Measurements from ENCODE around the gene GRIK1. TPM values are rescaled to one million over a fixed set of nuclear protein-coding genes. Genes with fewer than 3 reads are reported as not detected.

GRIK1 gene
- total RNA-seq, 1 donor from 2014 or later: 0.39 TPM

GRCh38 chr21:29904359-29905282 lies 35.2 kb downstream of the GRIK1 start:
- no peak overlapping the region for H3K27ac Mint-ChIP-seq (ENCODE audit: unreplicated experiment)
- no peak for DNase-seq
- H3K9me3 Mint-ChIP-seq (ENCODE audit: unreplicated experiment): peaks cover 4% of the 10 kb centered on the region
- no peaks in the 10 kb centered on the region for H3K36me3 Mint-ChIP-seq (ENCODE audit: unreplicated experiment)
- H3K4me3 Mint-ChIP-seq (ENCODE audit: unreplicated experiment): no peak overlapping the region
- peaks cover 3% of the 10 kb centered on the region for H3K27me3 Mint-ChIP-seq (ENCODE audit: unreplicated experiment)
- no peaks in the 10 kb centered on the region for H3K4me1 Mint-ChIP-seq (ENCODE audit: low read depth, unreplicated experiment)
- no peak for TF ChIP-seq CTCF (IDR thresholded peaks at IDR 0.05; ENCODE audit: partially characterized antibody, unreplicated experiment)

- Mint-ChIP-seq H3K36me3 (ENCODE audit: unreplicated experiment) (no peaks in the 10 kb centered on the region), H3K4me1 (ENCODE audit: low read depth, unreplicated experiment) (no peaks in the 10 kb centered on the region), H3K4me3 (ENCODE audit: unreplicated experiment) (no peak overlapping the region), H3K27me3 (ENCODE audit: unreplicated experiment) (peaks cover 3% of the 10 kb centered on the region), H3K27ac (ENCODE audit: unreplicated experiment) (no peak overlapping the region), H3K9me3 (ENCODE audit: unreplicated experiment) (peaks cover 2% of the 10 kb centered on the region)
- no peak for TF ChIP-seq CTCF (IDR thresholded peaks at IDR 0.05; ENCODE audit: partially characterized antibody, unreplicated experiment)
- no peak for DNase-seq
Observed at GRCh38 chr21:29896884-29897283, 42.9 kb downstream of the GRIK1 start.

GRCh38 chr21:29893687-29894086 lies 46.1 kb downstream of the GRIK1 start:
- no peaks in the 10 kb centered on the region for H3K27me3 Mint-ChIP-seq (ENCODE audit: unreplicated experiment)
- no peak overlapping the region for H3K27ac Mint-ChIP-seq (ENCODE audit: unreplicated experiment)
- no peaks in the 10 kb centered on the region for H3K4me1 Mint-ChIP-seq (ENCODE audit: low read depth, unreplicated experiment)
- TF ChIP-seq CTCF (IDR thresholded peaks at IDR 0.05; ENCODE audit: partially characterized antibody, unreplicated experiment): no peak
- H3K4me3 Mint-ChIP-seq (ENCODE audit: unreplicated experiment): no peak overlapping the region
- no peak for DNase-seq
- no peaks in the 10 kb centered on the region for H3K9me3 Mint-ChIP-seq (ENCODE audit: unreplicated experiment)
- H3K36me3 Mint-ChIP-seq (ENCODE audit: unreplicated experiment): no peaks in the 10 kb centered on the region

GRCh38 chr21:29892379-29892778 lies 47.4 kb downstream of the GRIK1 start:
- Mint-ChIP-seq H3K4me1 (ENCODE audit: low read depth, unreplicated experiment) (no peaks in the 10 kb centered on the region), H3K27me3 (ENCODE audit: unreplicated experiment) (no peaks in the 10 kb centered on the region), H3K4me3 (ENCODE audit: unreplicated experiment) (no peak overlapping the region), H3K36me3 (ENCODE audit: unreplicated experiment) (no peaks in the 10 kb centered on the region), H3K27ac (ENCODE audit: unreplicated experiment) (no peak overlapping the region), H3K9me3 (ENCODE audit: unreplicated experiment) (no peaks in the 10 kb centered on the region)
- TF ChIP-seq CTCF (IDR thresholded peaks at IDR 0.05; ENCODE audit: partially characterized antibody, unreplicated experiment): no peak
- no peak for DNase-seq

GRCh38 chr21:29888437-29888836 lies 51.4 kb downstream of the GRIK1 start:
- Mint-ChIP-seq H3K27ac (ENCODE audit: unreplicated experiment) (no peak overlapping the region), H3K4me3 (ENCODE audit: unreplicated experiment) (no peak overlapping the region), H3K4me1 (ENCODE audit: low read depth, unreplicated experiment) (peaks cover 6% of the 10 kb centered on the region), H3K36me3 (ENCODE audit: unreplicated experiment) (no peaks in the 10 kb centered on the region), H3K27me3 (ENCODE audit: unreplicated experiment) (peaks cover 3% of the 10 kb centered on the region), H3K9me3 (ENCODE audit: unreplicated experiment) (no peaks in the 10 kb centered on the region)
- no peak for DNase-seq
- no peak for TF ChIP-seq CTCF (IDR thresholded peaks at IDR 0.05; ENCODE audit: partially characterized antibody, unreplicated experiment)
